ENCODE data around the gene CAMTA1. TPM values are rescaled to one million over a fixed set of nuclear protein-coding genes. Genes with fewer than 3 reads are reported as not detected.

Gene CAMTA1
- total RNA-seq, 1 experiment from 2014 or later = 82.2 TPM

GRCh38 chr1:7287013-7287412 lies 501.8 kb downstream of the CAMTA1 start:
- no TSS peak for BruUV-seq (replicated peaks)
- H3K27me3 ChIP-seq (ENCODE audit: control insufficient read depth, insufficient read depth, low read length) = no peaks in the 10 kb centered on the region
- ATAC-seq = no peak
- POLR2A ChIA-PET = no interaction called here
- H3K4me1 ChIP-seq (ENCODE audit: control insufficient read depth, insufficient read depth, low read length) = no peaks in the 10 kb centered on the region
- intact Hi-C loops (cut with micrococcal nuclease; ENCODE audit: unreplicated experiment) = no loop called here
- no peak for DNase-seq (ENCODE audit: low read depth, low spot score)
- CTCF ChIA-PET = interaction anchor here (0.5 kb wide), 1 partner anchor 246 kb away, joined by 6 read pairs; no protein-coding TSS in a partner anchor
- no peaks in the 10 kb centered on the region for H3K9me3 ChIP-seq (ENCODE audit: control insufficient read depth, insufficient read depth, low read depth, low read length)
- H3K4me3 ChIP-seq (ENCODE audit: low read depth in 2 of 2, low read length in 2 of 2) = no peak overlapping the region
- in situ Hi-C loops (cut with HindIII; ENCODE audit: low pct_unique_long_range_greater_than_20kb, low sequenced_read_pairs) = no loop called here
- H3K36me3 ChIP-seq (ENCODE audit: control insufficient read depth, insufficient read depth, low read length) = no peaks in the 10 kb centered on the region
- TF ChIP-seq SIN3A (IDR thresholded peaks at IDR 0.05; ENCODE audit: borderline replicate concordance, insufficient read depth, low read depth, low read length) = no peak
- TF ChIP-seq TCF7L2 (IDR thresholded peaks at IDR 0.05; ENCODE audit: low read depth, low read length) = no peak
- TF ChIP-seq POLR2AphosphoS5 (IDR thresholded peaks at IDR 0.05; ENCODE audit: low read depth, low read length) = no peak
- no peak for TF ChIP-seq REST (IDR thresholded peaks at IDR 0.05; ENCODE audit: insufficient read depth in 1 of 2, low read depth in 2 of 2, low read length in 1 of 2)
- no peak for TF ChIP-seq CTCF (IDR thresholded peaks at IDR 0.05)
- H3K27ac ChIP-seq (ENCODE audit: low read length) = no peak overlapping the region

- no peaks in the 10 kb centered on the region for H3K9me3 ChIP-seq (ENCODE audit: control insufficient read depth, insufficient read depth, low read depth, low read length)
- ChIA-PET POLR2A (no interaction called here), CTCF (no interaction called here)
- intact Hi-C loops (cut with micrococcal nuclease; ENCODE audit: unreplicated experiment) = no loop called here
- TF ChIP-seq SIN3A (IDR thresholded peaks at IDR 0.05; ENCODE audit: borderline replicate concordance, insufficient read depth, low read depth, low read length) = no peak
- no peak for TF ChIP-seq CTCF (IDR thresholded peaks at IDR 0.05)
- no peak for TF ChIP-seq POLR2AphosphoS5 (IDR thresholded peaks at IDR 0.05; ENCODE audit: low read depth, low read length)
- TF ChIP-seq TCF7L2 (IDR thresholded peaks at IDR 0.05; ENCODE audit: low read depth, low read length) = no peak
- TF ChIP-seq REST (IDR thresholded peaks at IDR 0.05; ENCODE audit: insufficient read depth in 1 of 2, low read depth in 2 of 2, low read length in 1 of 2) = no peak
- no peak overlapping the region for H3K27ac ChIP-seq (ENCODE audit: low read length)
- in situ Hi-C loops (cut with HindIII; ENCODE audit: low pct_unique_long_range_greater_than_20kb, low sequenced_read_pairs) = no loop called here
- DNase-seq (ENCODE audit: low read depth, low spot score) (no peak), ATAC-seq (no peak)
- H3K4me1 ChIP-seq (ENCODE audit: control insufficient read depth, insufficient read depth, low read length) = no peaks in the 10 kb centered on the region
- H3K27me3 ChIP-seq (ENCODE audit: control insufficient read depth, insufficient read depth, low read length) = no peaks in the 10 kb centered on the region
- no peaks in the 10 kb centered on the region for H3K36me3 ChIP-seq (ENCODE audit: control insufficient read depth, insufficient read depth, low read length)
- BruUV-seq (replicated peaks) = no TSS peak
- H3K4me3 ChIP-seq (ENCODE audit: low read depth in 2 of 2, low read length in 2 of 2) = no peak overlapping the region
Measured at GRCh38 chr1:7288992-7289391, 503.7 kb downstream of the CAMTA1 start.
